H1 (cell line): ENCODE data around the gene RNF144A. TPM values are rescaled to one million over a fixed set of nuclear protein-coding genes. Genes with fewer than 3 reads are reported as not detected.

Experiments used
- CTCF ChIA-PET: fragments of 300-600 bp; sonication (Branson Sonifier 250); formaldehyde crosslinking; loops from one replicate; lab custom pipeline; 2021; ENCODE audit not compliant: partially characterized antibody; lab: Charles Lee
- POLR2A ChIA-PET: fragments of 300-600 bp; sonication (Branson Sonifier 250); formaldehyde crosslinking; loops from one replicate; lab custom pipeline; 2021; ENCODE audit warnings: inconsistent platforms; ENCODE audit not compliant: partially characterized antibody; lab: Charles Lee
- DNase-seq, 2 experiments: peaks; one replicate each; pipeline versions ENCODE4 v3.0.0 to v3.0.0-alpha.2; 2010 to 2022; ENCODE audit warnings: low spot score in 2 of 2, low read depth in 1 of 2, mixed read lengths in 1 of 2
- FAIRE-seq: peaks from 2 replicates; lab custom pipeline; 2011; peaks lifted over from hg19 to GRCh38; lab: Jason Lieb, UNC
- H2AFZ ChIP-seq: 2 replicates; pipeline ENCODE4 v1.8.1; 2012; ENCODE audit warnings: low read length, inconsistent platforms
- H2AK5ac ChIP-seq: 2 replicates; pipeline ENCODE4 v1.6.1; 2013; ENCODE audit warnings: low read depth, low read length
- H2BK120ac ChIP-seq: replicated peaks from 2 replicates; pipeline ENCODE3; 2013; ENCODE audit warnings: low read depth, low read length, inconsistent platforms
- H2BK12ac ChIP-seq: 2 replicates; pipeline ENCODE4 v1.6.1; 2013; ENCODE audit warnings: low read depth, low read length
- H2BK15ac ChIP-seq: 2 replicates; pipeline ENCODE4 v1.6.1; 2013; ENCODE audit warnings: low read length
- H2BK20ac ChIP-seq: 2 replicates; pipeline ENCODE4 v1.6.1; 2013; ENCODE audit warnings: low read length
- H2BK5ac ChIP-seq: 2 replicates; pipeline ENCODE4 v1.6.1; 2013; ENCODE audit warnings: low read depth, low read length
- H3K14ac ChIP-seq: 2 replicates; pipeline ENCODE4 v1.6.1; 2013; ENCODE audit warnings: inconsistent platforms; ENCODE audit not compliant: insufficient read length
- H3K18ac ChIP-seq: 2 replicates; pipeline ENCODE4 v1.6.1; 2013; ENCODE audit warnings: low read length; ENCODE audit errors: extremely low read depth
- H3K23ac ChIP-seq: 2 replicates; pipeline ENCODE4 v1.6.1; 2013; ENCODE audit warnings: inconsistent platforms; ENCODE audit not compliant: insufficient read length
- H3K23me2 ChIP-seq: 2 replicates; pipeline ENCODE4 v1.6.1; 2013; ENCODE audit warnings: low read depth, low read length
- H3K27ac ChIP-seq: 2 replicates; pipeline ENCODE4 v1.6.1; 2011; ENCODE audit warnings: low read depth, low read length, inconsistent platforms
- H3K27me3 ChIP-seq, 4 experiments: replicated peaks in 1 of 4; 1 replicate in 1 of 4; 2 replicates in 3 of 4; pipeline versions ENCODE4 v1.6.1 to v1.8.1; 2011 to 2013; ENCODE audit warnings: low read length in 3 of 4, mild to moderate bottlenecking in 3 of 4, inconsistent platforms in 2 of 4, mixed read lengths in 2 of 4, moderate library complexity in 1 of 4; ENCODE audit not compliant: control insufficient read depth in 3 of 4, insufficient read depth in 3 of 4; ENCODE audit errors: extremely low read depth in 1 of 4
- H3K36me3 ChIP-seq, 4 experiments: 2 replicates each; pipeline versions ENCODE4 v1.6.1 to v1.8.1; 2011 to 2013; ENCODE audit warnings: mild to moderate bottlenecking in 4 of 4, low read length in 3 of 4, moderate library complexity in 2 of 4, control low read depth in 1 of 4, inconsistent platforms in 1 of 4; ENCODE audit not compliant: insufficient read depth in 4 of 4, control insufficient read depth in 2 of 4
- H3K4ac ChIP-seq: replicated peaks from 2 replicates; pipeline ENCODE3; 2013; ENCODE audit warnings: low read length, low read depth, mixed read lengths, inconsistent platforms; ENCODE audit not compliant: insufficient read length
- H3K4me1 ChIP-seq, 4 experiments: replicated peaks in 1 of 4; 1 replicate in 1 of 4; 2 replicates in 3 of 4; pipeline versions ENCODE4 v1.6.1 to v1.8.1; 2011 to 2013; ENCODE audit warnings: low read length in 3 of 4, inconsistent platforms in 2 of 4, mixed read lengths in 1 of 4; ENCODE audit not compliant: insufficient read depth in 4 of 4, control insufficient read depth in 3 of 4
- H3K4me2 ChIP-seq, 2 experiments: 2 replicates each; pipeline versions ENCODE4 v1.6.1 to v1.8.1; 2011 to 2013; ENCODE audit warnings: low read depth in 2 of 2, low read length in 2 of 2, control low read depth in 1 of 2, inconsistent platforms in 1 of 2, mild to moderate bottlenecking in 1 of 2; ENCODE audit not compliant: insufficient read depth in 1 of 2
- H3K4me3 ChIP-seq, 4 experiments: fragments of 200-600, 300-600 bp in 1 of 4; sonication (generic), shearing (Covaris generic), sonication (Bioruptor Twin) in 1 of 4; 2 replicates each; pipeline versions ENCODE4 v1.5.1 to v1.8.1; 2011 to 2016; ENCODE audit warnings: low read length in 4 of 4, low read depth in 3 of 4, control low read depth in 2 of 4, inconsistent platforms in 2 of 4, mild to moderate bottlenecking in 2 of 4, mixed read lengths in 1 of 4, moderate library complexity in 1 of 4; ENCODE audit not compliant: insufficient read depth in 2 of 4; ENCODE audit errors: extremely low read depth in 1 of 4
- H3K56ac ChIP-seq: replicated peaks from 2 replicates; pipeline ENCODE3; 2013; ENCODE audit warnings: low read depth, mild to moderate bottlenecking, mixed read lengths, low read length, inconsistent platforms; ENCODE audit not compliant: insufficient read length
- H3K79me1 ChIP-seq: 2 replicates; pipeline ENCODE4 v1.6.1; 2013; ENCODE audit warnings: low read depth, low read length, control low read depth
- H3K79me2 ChIP-seq, 2 experiments: 2 replicates each; pipeline versions ENCODE4 v1.6.1 to v1.8.1; 2012 to 2013; ENCODE audit warnings: low read length in 2 of 2, mild to moderate bottlenecking in 2 of 2, inconsistent platforms in 1 of 2; ENCODE audit not compliant: insufficient read depth in 2 of 2, control insufficient read depth in 1 of 2
- H3K9ac ChIP-seq, 4 experiments: replicated peaks in 1 of 4; 1 replicate in 1 of 4; 2 replicates in 3 of 4; pipeline versions ENCODE4 v1.6.1 to v1.8.1; 2011 to 2013; ENCODE audit warnings: low read depth in 3 of 4, low read length in 3 of 4, control low read depth in 2 of 4, mild to moderate bottlenecking in 2 of 4, moderate library complexity in 2 of 4, inconsistent platforms in 1 of 4; ENCODE audit errors: extremely low read depth in 1 of 4
- H3K9me3 ChIP-seq, 2 experiments: 2 replicates each; pipeline versions ENCODE4 v1.6.1 to v1.8.1; 2012 to 2013; ENCODE audit warnings: mild to moderate bottlenecking in 2 of 2, moderate library complexity in 2 of 2, control low read depth in 1 of 2, inconsistent platforms in 1 of 2, low read depth in 1 of 2, low read length in 1 of 2, mixed read lengths in 1 of 2; ENCODE audit not compliant: insufficient read depth in 2 of 2
- H4K20me1 ChIP-seq, 2 experiments: replicated peaks in 1 of 2; 2 replicates each; pipeline versions ENCODE3 to v1.8.1; 2011 to 2013; ENCODE audit warnings: inconsistent platforms in 2 of 2, low read length in 2 of 2, mild to moderate bottlenecking in 1 of 2; ENCODE audit not compliant: insufficient read depth in 2 of 2, control insufficient read depth in 1 of 2
- H4K5ac ChIP-seq: 2 replicates; pipeline ENCODE4 v1.6.1; 2013; ENCODE audit warnings: low read length, low read depth, mixed read lengths, inconsistent platforms; ENCODE audit not compliant: insufficient read length
- H4K8ac ChIP-seq: 2 replicates; pipeline ENCODE4 v1.8.0; 2013; ENCODE audit warnings: mild to moderate bottlenecking, moderate library complexity, low read length, inconsistent platforms; ENCODE audit not compliant: insufficient read depth; ENCODE audit errors: extremely low read depth
- H4K91ac ChIP-seq: replicated peaks from 2 replicates; pipeline ENCODE3; 2013; ENCODE audit warnings: low read length, mixed read lengths, inconsistent platforms; ENCODE audit not compliant: insufficient read length
- BCL11A ChIP-seq, 2 experiments: IDR thresholded peaks; one replicate each; pipeline ENCODE4 v1.6.1; 2011; ENCODE audit warnings: low read depth in 2 of 2, low read length in 2 of 2, mild to moderate bottlenecking in 2 of 2
- POU5F1 ChIP-seq: IDR thresholded peaks from 2 replicates; pipeline ENCODE4 v1.6.1; 2011; ENCODE audit warnings: low read depth, mild to moderate bottlenecking, low read length, moderate library complexity
- WGBS, 2 experiments: shearing (Covaris generic) in 1 of 2; methylation state at CpG; one replicate each; pipeline versions ENCODE4 v1.1.6 to v1.1.7; 2013 to 2015; ENCODE audit warnings: low lambda C conversion rate in 2 of 2, mixed read lengths in 2 of 2, inconsistent platforms in 1 of 2, low coverage in 1 of 2, missing lambda C conversion rate in 1 of 2; ENCODE audit not compliant: insufficient replicate concordance in 2 of 2, insufficient coverage in 1 of 2, insufficient read length in 1 of 2; ENCODE audit errors: extremely low coverage in 1 of 2, missing lambda C conversion rate in 1 of 2; 5-methylcytosine and 5-hydroxymethylcytosine counted together
- polyA plus RNA-seq, 7 experiments: library from polyadenylated mRNA; depleted of rRNA in 3 of 7; stranded (reverse) in 5 of 7; unstranded in 2 of 7; fragments of >200 nt in 5 of 7; fragments of 200-250 nt in 2 of 7; gene quantifications; 1 replicate in 5 of 7; 2 replicates in 1 of 7; 4 replicates in 1 of 7; pipeline versions ENCODE4 v1.2.1 to v1.2.3, GENCODE V29; 2011 to 2013; ENCODE audit warnings: missing spikeins in 2 of 7, mixed read lengths in 2 of 7
- total RNA-seq: library from RNA; stranded (reverse); fragmentation: NEBNext Ultra II Directional; extraction: Animal tissue kit (Norgen Biotek cat#: 25700); gene quantifications from 2 replicates; pipeline ENCODE4 v1.2.1, GENCODE V29; 2021

RNF144A gene
- total and polyA plus RNA-seq, 2 of the 8 experiments (the other 6 are each of a cell fraction or from before 2014, with no cell fraction given), result 14.0 to 15.0 TPM

DNA sequence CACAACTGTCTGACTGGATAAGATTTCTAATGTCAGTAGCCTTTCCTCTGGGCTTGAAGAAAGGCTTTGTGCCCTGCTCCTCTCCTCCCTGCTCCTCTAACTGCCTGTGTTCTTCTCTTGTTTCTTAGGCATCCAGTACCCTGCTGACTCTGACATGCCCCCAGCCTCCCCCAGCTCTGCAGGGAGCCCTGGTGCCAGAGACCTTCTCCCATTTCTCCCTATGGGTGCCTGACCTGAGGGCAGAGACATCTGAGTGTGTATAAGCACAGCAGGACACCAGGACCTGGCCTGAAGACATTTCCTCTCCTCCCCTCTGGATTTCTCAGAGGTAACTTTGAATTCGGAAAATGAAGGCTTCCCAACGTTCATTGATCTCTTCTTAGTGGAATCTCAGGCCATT is 23.6 kb downstream of the RNF144A start:
- Histone ChIP-seq H3K4me1 (peaks cover 0 to 11% (median 4%) of the 10 kb centered on the region in 4 experiments; a peak in 5 of 7 replicates), H3K9me3 (no peaks in the 10 kb centered on the region), H2AFZ (no peak overlapping the region), H4K20me1 (peaks cover 3 to 7% of the 10 kb centered on the region in 2 experiments), H4K5ac (peak overlapping the region; percentile 5), H3K23ac (no peak overlapping the region), H3K79me1 (peaks cover 4% of the 10 kb centered on the region; the same call in 1 of the 2 replicates), H2AK5ac (no peak overlapping the region), H2BK5ac (no peak overlapping the region), H3K27ac (no peak overlapping the region), H3K14ac (no peak overlapping the region), H3K79me2 (peaks cover 0 to 13% of the 10 kb centered on the region in 2 experiments; a peak in 2 of 4 replicates), H3K4me3 (no peak overlapping the region), H2BK15ac (no peak overlapping the region), H3K56ac (no peak overlapping the region), H3K9ac (no peak overlapping the region), H4K91ac (peak overlapping the region; percentile 25), H3K4me2 (peak overlapping the region in 1 of 2 experiments; percentile 7; a peak in 1 of 4 replicates), H3K23me2 (no peaks in the 10 kb centered on the region), H3K18ac (no peak overlapping the region), H2BK120ac (no peak overlapping the region), H2BK12ac (no peak overlapping the region), H3K27me3 (no peaks in the 10 kb centered on the region), H3K4ac (no peak overlapping the region), H4K8ac (no peak overlapping the region), H3K36me3 (no peaks in the 10 kb centered on the region; a peak in 1 of 8 replicates), H2BK20ac (no peak overlapping the region)
- CTCF ChIA-PET, result interaction anchor here (0.9 kb wide), 1 partner anchor 73 kb away, joined by 3 read pairs; no protein-coding TSS in a partner anchor
- POLR2A ChIA-PET, result interaction anchor here (1.3 kb wide), 1 partner anchor 12 kb away, joined by 4 read pairs; no protein-coding TSS in a partner anchor
- 55% methylated on average over 2 of the region's 2 CpGs; no CpG with 5 or more reads in 1 of the 2 experiments for WGBS, 2 experiments
- DNase-seq (no peak), FAIRE-seq (no peak)
- TF ChIP-seq BCL11A (IDR thresholded peaks at IDR 0.05; ENCODE audit: low read depth in 2 of 2, low read length in 2 of 2), result no peak
- TF ChIP-seq POU5F1, result no peak
